Activated T-cell treated with anti-CD3 and anti-CD28 coated beads for 1 hour (primary cell): ENCODE measurements around the gene HOXB5.

Experiments used
- DNase-seq: peaks from one replicate; pipeline ENCODE4 v3.0.0-alpha.2; 2020; ENCODE audit warnings: low read depth

HOXB5 gene

GRCh38 chr17:48601539-48602425, 8.2 kb upstream of the HOXB5 start:
- DNase-seq: no peak

GRCh38 chr17:48601207-48601538, 7.6 kb upstream of the HOXB5 start:
- DNase-seq: no peak

GRCh38 chr17:48600244-48601098, 6.9 kb upstream of the HOXB5 start:
- no peak for DNase-seq

- no peak for DNase-seq
Measured at GRCh38 chr17:48599354-48599753, 5.8 kb upstream of the HOXB5 start.

GRCh38 chr17:48598736-48599135, 5.2 kb upstream of the HOXB5 start:
- no peak for DNase-seq

GRCh38 chr17:48597778-48598631, 4.4 kb upstream of the HOXB5 start:
- no peak for DNase-seq

- DNase-seq: no peak
Measured at GRCh38 chr17:48597528-48597777, 3.9 kb upstream of the HOXB5 start.

GRCh38 chr17:48596735-48597527, 3.4 kb upstream of the HOXB5 start:
- no peak for DNase-seq

- DNase-seq: no peak
Measured at GRCh38 chr17:48596000-48596734, 2.6 kb upstream of the HOXB5 start.

GRCh38 chr17:48595278-48595999, 1.9 kb upstream of the HOXB5 start:
- DNase-seq: no peak

- DNase-seq: no peak
Measured at GRCh38 chr17:48594538-48595277, 1.1 kb upstream of the HOXB5 start.

- DNase-seq: peak; percentile 79
Measured at GRCh38 chr17:48593840-48594537, 410 bp upstream of the HOXB5 start.

GRCh38 chr17:48592577-48592976, 1.0 kb downstream of the HOXB5 start:
- DNase-seq: no peak

GRCh38 chr17:48592057-48592514, 1.5 kb downstream of the HOXB5 start:
- no peak for DNase-seq

- no peak for DNase-seq
Measured at GRCh38 chr17:48591255-48592056, 2.1 kb downstream of the HOXB5 start.

GRCh38 chr17:48590607-48591161, 2.9 kb downstream of the HOXB5 start:
- DNase-seq: no peak

GRCh38 chr17:48589831-48590606, 3.6 kb downstream of the HOXB5 start, which contains the start of gene HOXB3:
TSS of gene HOXB3 (minus strand) at chr17:48590241. CDS start at chr17:48552474, 37,767 bp downstream.
- no peak for DNase-seq
